B cell (primary cell): ENCODE data around the gene PLA2G4E. TPM values are rescaled to one million over a fixed set of nuclear protein-coding genes. Genes with fewer than 3 reads are reported as not detected.

Source experiments
- ATAC-seq: fragments of 200-7000 bp; cut with Tn5 transposase; one replicate; pipeline ENCODE4 v1.10.0; 2021; ENCODE audit warnings: low read depth, mild to moderate bottlenecking, moderate number of reproducible peaks, moderate library complexity
- CTCF ChIA-PET: fragments of 350-600 bp; sonication (Branson Sonifier 250); formaldehyde crosslinking; loops from one replicate; lab custom pipeline; 2021; ENCODE audit warnings: antibody characterized with exemption, inconsistent platforms; lab: Charles Lee
- POLR2A ChIA-PET: fragments of 350-600 bp; sonication (Branson Sonifier 250); formaldehyde crosslinking; loops from one replicate; lab custom pipeline; 2021; ENCODE audit warnings: antibody characterized with exemption; lab: Charles Lee
- DNase-seq: peaks from one replicate; pipeline ENCODE4 v3.0.0; 2013
- H2AFZ ChIP-seq: 2 replicates; pipeline ENCODE4 v1.6.1; 2012; ENCODE audit warnings: mild to moderate bottlenecking, low read depth, low read length; ENCODE audit not compliant: insufficient read depth, poor library complexity, severe bottlenecking
- H3K27ac ChIP-seq, 2 donors: 1 replicate in 1 of 2; 2 replicates in 1 of 2; pipeline ENCODE4 v1.5.1; 2012 to 2013; ENCODE audit warnings: low read length in 2 of 2, mild to moderate bottlenecking in 2 of 2, moderate library complexity in 1 of 2
- H3K27me3 ChIP-seq, 4 experiments: fragments of 200-600 bp in 1 of 4; sonication (generic) in 1 of 4; replicated peaks in 1 of 4; 1 replicate in 2 of 4; 2 replicates in 2 of 4; pipeline versions ENCODE4 v1.6.1 to v1.7.0; 2013 to 2016; ENCODE audit warnings: low read length in 3 of 4, mild to moderate bottlenecking in 2 of 4, mixed read lengths in 1 of 4, moderate library complexity in 1 of 4; ENCODE audit not compliant: insufficient read depth in 4 of 4, control insufficient read depth in 3 of 4; ENCODE audit errors: control extremely low read depth in 1 of 4
- H3K36me3 ChIP-seq, 2 experiments: replicated peaks in 1 of 2; 1 replicate in 1 of 2; 2 replicates in 1 of 2; pipeline versions ENCODE4 v1.6.1 to v1.7.1; 2013; ENCODE audit warnings: low read length in 1 of 2; ENCODE audit not compliant: insufficient read depth in 2 of 2, control insufficient read depth in 1 of 2; ENCODE audit errors: control extremely low read depth in 1 of 2, extremely low read depth in 1 of 2
- H3K4me1 ChIP-seq, 2 donors: fragments of 200-600 bp in 1 of 2; sonication (generic) in 1 of 2; 1 replicate in 1 of 2; 2 replicates in 1 of 2; pipeline versions ENCODE4 v1.5.1 to v1.6.1; 2013 to 2017; ENCODE audit warnings: low read length in 2 of 2; ENCODE audit not compliant: control insufficient read depth in 2 of 2, insufficient read depth in 2 of 2
- H3K4me2 ChIP-seq: replicated peaks from 2 replicates; pipeline ENCODE3; 2012; ENCODE audit warnings: mild to moderate bottlenecking, low read depth, low read length; ENCODE audit not compliant: poor library complexity, severe bottlenecking
- H3K4me3 ChIP-seq, 5 experiments: fragments of 200-600 bp in 1 of 5; sonication (generic) in 1 of 5; 1 replicate in 3 of 5; 2 replicates in 2 of 5; pipeline versions ENCODE4 v1.5.1 to v1.7.0; 2011 to 2016; ENCODE audit warnings: low read length in 4 of 5, mild to moderate bottlenecking in 4 of 5, low read depth in 2 of 5, control low read depth in 1 of 5, moderate library complexity in 1 of 5; ENCODE audit not compliant: insufficient read depth in 1 of 5; ENCODE audit errors: control extremely low read depth in 1 of 5, extremely low read depth in 1 of 5
- H3K79me2 ChIP-seq: fragments of 200-600 bp; sonication (generic); one replicate; pipeline ENCODE4 v1.6.0; 2016; ENCODE audit warnings: low read length; ENCODE audit not compliant: control insufficient read depth, insufficient read depth
- H3K9ac ChIP-seq: fragments of 200-600 bp; sonication (generic); 2 replicates; pipeline ENCODE4 v1.6.1; 2017; ENCODE audit warnings: mild to moderate bottlenecking, low read length, moderate library complexity
- H3K9me3 ChIP-seq, 3 donors: one replicate each; pipeline versions ENCODE4 v1.6.1 to v1.7.1; 2013; ENCODE audit warnings: low read length in 2 of 3; ENCODE audit not compliant: control insufficient read depth in 2 of 3, insufficient read depth in 1 of 3; ENCODE audit errors: control extremely low read depth in 1 of 3
- H4K20me1 ChIP-seq: 2 replicates; pipeline ENCODE4 v1.6.0; 2012; ENCODE audit warnings: mild to moderate bottlenecking, low read length; ENCODE audit not compliant: insufficient read depth, control insufficient read depth, poor library complexity, severe bottlenecking
- H3K27ac Mint-ChIP-seq: one replicate; pipeline ENCODE4 v1.8.0; 2021; ENCODE audit warnings: mixed read lengths
- H3K27me3 Mint-ChIP-seq: one replicate; pipeline ENCODE4 v1.8.0; 2021; ENCODE audit warnings: mixed read lengths
- H3K4me1 Mint-ChIP-seq: one replicate; pipeline ENCODE4 v1.8.0; 2021; ENCODE audit warnings: mixed read lengths
- H3K4me3 Mint-ChIP-seq: one replicate; pipeline ENCODE4 v1.8.0; 2021; ENCODE audit warnings: mixed read lengths
- H3K9me3 Mint-ChIP-seq: one replicate; pipeline ENCODE4 v1.8.0; 2022; ENCODE audit warnings: mixed read lengths; ENCODE audit not compliant: insufficient read depth
- CTCF ChIP-seq: fragments of 200-600 bp; IDR thresholded peaks from one replicate; pipeline ENCODE4 v1.8.0; 2022; ENCODE audit warnings: antibody characterized with exemption, mild to moderate bottlenecking
- EZH2 ChIP-seq: IDR thresholded peaks from 2 replicates; pipeline ENCODE4 v1.6.1; 2012; ENCODE audit warnings: borderline replicate concordance, low read depth, mild to moderate bottlenecking, moderate library complexity, low read length; ENCODE audit not compliant: insufficient read depth, poor library complexity, severe bottlenecking
- WGBS: methylation state at CpG from one replicate; pipeline ENCODE4 v1.1.5; 2013; ENCODE audit warnings: missing lambda C conversion rate; ENCODE audit not compliant: insufficient coverage; 5-methylcytosine and 5-hydroxymethylcytosine counted together
- intact Hi-C: fragments of 100-400 bp; cut with micrococcal nuclease; formaldehyde crosslinking; loops from one replicate; pipeline ENCODE4 v1.10.0; 2022
- polyA plus RNA-seq: library from polyadenylated mRNA; depleted of rRNA; stranded (reverse); fragments of >200 nt; gene quantifications from 2 replicates; pipeline ENCODE4 v1.2.3, GENCODE V29; 2012
- total RNA-seq, 2 donors: library from RNA; stranded (reverse); fragments of 120-200 nt in 1 of 2; gene quantifications; 1 replicate in 1 of 2; 2 replicates in 1 of 2; pipeline versions ENCODE4 v1.2.3 to v1.2.4, GENCODE V29; 2013 to 2022

The PLA2G4E gene
- total and polyA plus RNA-seq, 2 donors (not counting 1 experiment from before 2014, with no cell fraction given), result not detected

DNA sequence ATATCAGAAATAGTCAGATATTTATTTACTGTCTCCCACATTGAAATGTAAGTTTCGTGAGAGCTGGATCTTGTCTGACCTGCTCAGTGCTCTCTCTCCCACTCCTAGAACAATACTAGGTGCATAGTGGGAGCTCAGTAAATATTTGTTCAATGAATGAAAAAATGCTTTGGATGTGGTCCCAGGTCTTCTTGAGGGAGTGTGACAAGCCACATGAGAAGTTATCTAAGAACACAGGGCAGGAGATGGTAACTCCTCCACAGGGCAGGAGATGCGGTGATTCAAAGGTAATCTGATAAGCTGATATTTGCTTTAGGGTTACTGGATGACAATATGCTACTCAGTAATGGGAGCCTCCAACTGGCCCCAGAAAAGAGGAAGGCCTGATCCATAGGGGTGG, 25.8 kb upstream of the PLA2G4E start:
- H3K27me3 Mint-ChIP-seq, result peaks cover 14% of the 10 kb centered on the region
- intact Hi-C loops, result no loop called here
- Histone ChIP-seq H3K36me3 (no peaks in the 10 kb centered on the region), H3K9ac (no peak overlapping the region), H3K4me3 (no peak overlapping the region), H3K4me2 (no peak overlapping the region), H2AFZ (no peak overlapping the region), H3K9me3 (no peaks in the 10 kb centered on the region), H4K20me1 (no peaks in the 10 kb centered on the region), H3K79me2 (no peaks in the 10 kb centered on the region), H3K27me3 (no peaks in the 10 kb centered on the region), H3K27ac (no peak overlapping the region), H3K4me1 (no peaks in the 10 kb centered on the region)
- no CpG with 5 or more reads among the region's 2 CpGs for WGBS
- CTCF ChIA-PET, result interaction anchor here (2.3 kb wide), 1 partner anchor 57 kb away, joined by 12 read pairs; no protein-coding TSS in a partner anchor
- H3K9me3 Mint-ChIP-seq, result no peaks in the 10 kb centered on the region
- DNase-seq, result no peak
- no peaks in the 10 kb centered on the region for H3K4me1 Mint-ChIP-seq
- no peak overlapping the region for H3K4me3 Mint-ChIP-seq
- TF ChIP-seq EZH2 (no peak), CTCF (no peak)
- ATAC-seq, result no peak
- POLR2A ChIA-PET, result no interaction called here
- no peak overlapping the region for H3K27ac Mint-ChIP-seq

GRCh38 chr15:42045211-42045615, 24.4 kb upstream of the PLA2G4E start:
- WGBS, result 84% methylated on average over 8 of the region's 8 CpGs
- Mint-ChIP-seq H3K27ac (no peak overlapping the region), H3K4me3 (no peak overlapping the region), H3K9me3 (no peaks in the 10 kb centered on the region), H3K4me1 (no peaks in the 10 kb centered on the region), H3K27me3 (peaks cover 14% of the 10 kb centered on the region)
- Histone ChIP-seq H3K36me3 (no peaks in the 10 kb centered on the region), H4K20me1 (no peaks in the 10 kb centered on the region), H3K79me2 (no peaks in the 10 kb centered on the region), H3K4me2 (no peak overlapping the region), H3K9ac (no peak overlapping the region), H3K9me3 (no peaks in the 10 kb centered on the region), H3K27ac (no peak overlapping the region), H3K27me3 (peaks cover 0 to 3% (median 0%) of the 10 kb centered on the region in 4 experiments), H3K4me3 (no peak overlapping the region), H2AFZ (no peak overlapping the region), H3K4me1 (no peaks in the 10 kb centered on the region)
- CTCF ChIA-PET, result interaction anchor here (2.3 kb wide), 1 partner anchor 56 kb away, joined by 12 read pairs; no protein-coding TSS in a partner anchor
- intact Hi-C loops, result no loop called here
- ATAC-seq, result no peak
- no peak for TF ChIP-seq EZH2
- TF ChIP-seq CTCF, result no peak
- POLR2A ChIA-PET, result no interaction called here
- no peak for DNase-seq
